Measurements from ENCODE around the gene PSMB11.

PSMB11 gene

DNA sequence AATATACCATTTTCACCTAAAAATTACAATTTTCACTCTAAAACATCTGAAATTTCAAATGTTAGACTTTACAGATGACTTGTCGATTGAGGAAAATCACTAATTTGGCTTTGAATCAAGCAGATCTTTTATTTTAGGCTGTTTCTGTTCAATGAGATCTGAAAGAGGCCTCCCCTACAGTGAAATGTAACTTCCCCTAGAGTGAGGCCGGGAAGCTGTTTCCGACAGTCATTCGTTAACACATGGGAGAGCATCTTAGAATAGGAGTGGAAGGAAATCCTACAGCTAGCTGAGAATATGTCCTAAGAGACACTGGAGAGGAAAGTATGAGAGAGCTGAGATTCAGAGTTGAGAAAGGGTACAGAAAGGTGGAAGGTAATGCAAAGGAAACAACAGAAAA is 26.4 kb upstream of the PSMB11 start:
- DNase-seq = no peak

- no peak for DNase-seq
These were observed 24.9 kb upstream of the PSMB11 start for GRCh38 chr14:23017091-23017490.

DNA sequence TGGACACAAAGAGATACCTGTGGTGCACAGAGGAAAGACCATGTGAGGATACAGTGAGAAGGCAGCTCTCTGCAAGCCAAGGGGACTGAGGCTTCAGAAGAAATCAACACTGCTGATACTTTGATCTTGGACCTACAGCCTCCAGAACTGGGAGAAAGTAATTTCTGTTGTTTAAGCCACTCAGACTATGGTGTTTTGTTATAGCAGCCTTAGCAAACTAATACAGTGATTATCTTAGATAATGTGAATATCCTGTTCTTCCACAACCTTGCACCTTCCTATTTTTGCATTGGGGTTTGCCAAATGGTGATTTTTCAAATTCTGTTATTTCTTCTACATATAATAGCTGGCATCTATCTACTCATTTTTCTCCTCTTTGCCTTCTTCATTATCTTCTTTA is 23.9 kb upstream of the PSMB11 start:
- DNase-seq = no peak

DNA sequence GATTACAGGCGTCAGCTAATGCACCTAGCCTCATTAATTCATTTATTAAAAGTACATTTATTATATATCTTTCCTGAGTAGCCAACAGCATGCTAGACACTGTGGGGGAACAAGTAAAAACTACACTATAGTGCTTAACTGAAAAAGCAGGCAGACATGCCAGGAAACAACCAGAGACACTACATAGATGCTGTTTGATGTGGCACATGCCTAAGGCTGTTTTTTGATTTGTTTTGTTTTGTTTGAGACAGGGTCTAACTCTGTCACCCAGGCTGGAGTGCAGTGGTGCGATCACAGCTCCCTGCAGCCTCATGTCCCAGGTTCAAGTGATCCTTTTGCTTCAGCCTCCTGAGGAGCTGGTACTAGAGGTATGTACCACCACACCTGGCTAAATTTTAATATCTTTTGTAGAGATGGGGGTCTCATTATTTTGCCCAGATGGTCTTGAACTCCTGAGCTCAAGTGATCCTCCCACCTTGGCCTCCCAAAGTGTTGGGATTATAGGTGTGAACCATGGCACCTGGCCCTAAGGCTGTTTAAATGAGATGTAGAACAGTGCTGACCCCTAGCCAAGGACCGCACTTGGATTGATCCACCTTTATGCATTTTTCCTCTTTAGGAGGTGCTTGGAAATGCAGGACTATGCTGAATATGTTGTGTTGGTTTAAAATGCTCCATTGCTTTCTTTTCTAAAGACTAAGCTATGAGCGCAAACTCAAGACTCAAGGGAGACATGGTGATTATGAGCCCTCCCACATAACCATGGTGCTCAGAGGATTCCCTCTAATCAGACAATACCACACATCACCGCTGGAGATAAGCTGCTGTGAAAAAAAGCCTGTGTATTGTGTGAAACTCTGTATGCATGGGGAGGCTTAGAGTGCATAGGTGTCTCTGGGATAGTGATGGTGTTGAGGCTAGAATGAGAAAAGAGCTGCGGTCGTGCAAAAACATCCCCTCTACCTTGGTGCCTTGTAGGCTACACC is 21.6 kb upstream of the PSMB11 start:
- no peak for DNase-seq

DNA sequence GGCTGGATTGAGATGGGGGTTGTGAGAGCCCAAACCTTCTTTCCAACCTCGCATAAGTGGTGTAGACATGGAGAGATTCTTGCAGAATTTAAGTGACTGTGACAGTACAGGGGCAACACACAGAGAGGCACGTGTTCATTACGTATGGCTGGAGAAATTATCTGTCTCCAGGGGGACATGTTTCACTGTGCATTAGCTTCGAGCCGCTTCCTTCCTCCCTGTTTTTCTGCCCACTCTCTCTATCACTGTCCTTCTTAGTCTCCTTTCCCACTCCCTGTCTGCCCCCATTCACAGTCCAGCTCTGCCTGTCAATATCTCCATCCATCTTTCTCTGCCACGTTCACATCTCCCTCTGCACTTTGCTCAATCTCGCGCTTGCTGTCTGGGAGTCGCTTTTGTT is 20.6 kb upstream of the PSMB11 start:
- no peak for DNase-seq

DNA sequence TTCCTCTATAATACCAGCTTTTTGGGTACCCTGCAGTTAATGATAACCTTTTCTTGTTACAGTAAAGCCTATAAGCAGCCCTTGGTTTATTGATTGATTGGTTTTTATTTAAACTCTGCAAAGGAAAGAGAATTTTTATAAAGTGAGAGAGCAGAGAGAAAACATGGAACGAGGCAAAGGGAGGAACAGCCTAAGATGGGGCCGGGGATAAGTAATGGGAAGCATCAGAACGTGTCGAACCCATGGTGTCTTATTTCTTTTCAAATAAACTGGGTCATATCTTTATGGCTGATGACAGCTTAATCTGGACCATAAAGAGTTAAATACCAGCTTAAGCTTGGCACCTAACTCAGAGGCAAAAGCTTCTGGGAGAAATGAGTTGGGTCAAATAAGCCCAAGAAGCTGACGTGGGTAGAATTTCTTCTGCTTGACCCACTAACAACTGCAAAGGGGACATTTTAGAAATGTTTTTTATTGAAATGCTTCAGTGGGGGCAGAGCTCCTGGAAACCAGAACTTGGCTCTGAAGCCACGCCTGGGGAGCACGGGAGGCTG is 20.0 kb upstream of the PSMB11 start:
- no peak for DNase-seq

GRCh38 chr14:23023022-23023794 is 18.8 kb upstream of the PSMB11 start:
- DNase-seq = no peak

- DNase-seq = no peak
These were observed 18.2 kb upstream of the PSMB11 start for GRCh38 chr14:23023795-23024152.

GRCh38 chr14:23024612-23025075 is 17.4 kb upstream of the PSMB11 start:
- no peak for DNase-seq

DNA sequence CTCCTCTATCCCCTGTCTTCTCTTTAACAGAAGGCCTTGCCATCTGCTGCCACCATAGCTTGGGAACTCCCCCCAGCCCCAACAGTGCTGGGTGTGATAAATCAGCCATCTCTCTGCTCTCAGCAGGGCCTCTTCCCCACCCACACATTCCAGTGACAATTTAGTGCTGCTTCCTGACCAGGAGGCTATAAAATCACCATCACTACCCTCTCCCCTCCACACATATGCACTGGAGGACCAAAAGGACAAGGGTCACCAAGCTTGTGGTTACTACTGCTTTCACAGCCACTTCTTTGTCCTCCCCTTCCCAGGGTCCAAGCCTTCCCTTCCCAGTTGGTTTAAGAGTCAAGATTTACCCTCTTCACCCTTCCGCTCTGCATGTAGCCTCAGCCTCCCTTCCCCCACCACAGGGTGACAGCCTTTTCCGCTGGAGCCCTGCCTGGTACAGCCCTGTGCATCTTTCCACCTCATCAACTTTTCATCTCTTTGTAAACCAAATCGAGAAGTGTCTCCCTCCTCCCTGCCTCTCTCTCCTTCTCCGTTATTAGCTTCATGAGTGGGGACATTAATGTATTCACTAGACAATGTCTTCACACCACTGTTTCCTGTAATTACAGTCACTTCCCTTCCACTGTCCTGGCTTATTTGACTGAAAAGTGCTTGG is 16.7 kb upstream of the PSMB11 start:
- peak; percentile 93 for DNase-seq

- DNase-seq = no peak
These were observed 13.2 kb upstream of the PSMB11 start for GRCh38 chr14:23028799-23029198.

GRCh38 chr14:23030936-23031335 is 11.1 kb upstream of the PSMB11 start:
- no peak for DNase-seq

GRCh38 chr14:23033251-23033727 is 8.7 kb upstream of the PSMB11 start:
- no peak for DNase-seq

DNA sequence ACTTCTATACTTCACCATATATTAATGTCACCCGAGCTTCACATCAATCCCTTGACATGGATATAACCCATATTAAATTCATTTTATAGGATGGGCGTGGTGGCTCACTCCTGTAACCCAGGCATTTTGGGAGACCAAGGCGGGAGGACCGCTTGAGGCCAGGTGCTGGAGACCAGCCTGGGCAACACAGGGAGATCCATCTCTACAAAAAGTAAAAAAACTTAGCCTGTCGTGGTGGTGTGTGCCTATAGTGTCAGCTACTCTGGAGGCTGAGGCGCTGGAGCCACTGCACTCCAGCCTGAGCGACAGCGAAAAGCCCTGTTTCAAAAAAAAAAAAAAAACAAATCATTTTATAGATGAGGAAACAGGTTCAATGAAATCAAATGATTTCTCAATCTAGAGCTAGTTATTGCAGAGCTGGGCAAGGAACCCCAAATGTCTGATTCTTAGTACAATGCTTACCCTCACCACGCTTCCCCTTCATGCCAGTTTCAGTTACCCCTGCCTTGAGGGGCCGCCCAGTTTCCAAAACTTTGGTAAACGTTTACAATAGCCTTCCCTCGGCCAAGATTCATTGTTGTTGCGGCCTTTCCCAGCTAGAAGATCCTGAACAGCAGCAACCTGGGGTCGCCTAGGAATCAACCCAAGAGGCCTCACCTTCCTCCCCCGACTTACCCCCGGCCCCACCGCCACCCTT is 8.1 kb upstream of the PSMB11 start:
- DNase-seq = no peak

- no peak for DNase-seq
These were observed 7.3 kb upstream of the PSMB11 start, which contains the start of gene PSMB5 for GRCh38 chr14:23034498-23035302. TSS of gene PSMB5 (minus strand) at chr14:23034900. CDS start at chr14:23034881, 19 bp downstream.

- no peak for DNase-seq
These were observed 6.5 kb upstream of the PSMB11 start for GRCh38 chr14:23035303-23036144.

- no peak for DNase-seq
These were observed 1.9 kb upstream of the PSMB11 start for GRCh38 chr14:23040100-23040499.

- no peak for DNase-seq
These were observed 283 bp upstream of the PSMB11 start for GRCh38 chr14:23041729-23042128.

DNA sequence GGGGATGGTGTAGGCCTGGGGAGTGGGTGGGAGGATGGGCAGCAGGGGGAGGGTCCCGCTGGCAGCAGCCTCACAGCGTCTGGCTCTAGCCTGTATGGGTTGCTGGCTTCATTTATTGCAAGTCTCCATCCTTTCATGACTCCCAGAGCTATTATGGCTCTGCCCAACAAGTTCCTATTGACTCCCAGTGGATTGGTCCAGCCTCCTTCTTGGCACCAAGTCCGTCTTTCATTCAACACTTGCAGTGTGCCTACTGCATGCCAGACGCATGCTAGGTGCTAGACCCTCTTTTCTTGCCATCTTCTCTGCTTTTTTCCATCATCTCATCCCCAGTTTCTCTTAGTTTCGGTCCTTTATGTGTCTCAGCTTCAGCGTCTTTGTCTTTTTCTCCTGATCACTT is 1.1 kb downstream of the PSMB11 start:
- no peak for DNase-seq

GRCh38 chr14:23043754-23044153 is 1.7 kb downstream of the PSMB11 start:
- no peak for DNase-seq

All from NCI-H1694 treated with DMSO at 0.1 percent for 48 hours (cell line).